HUES48 (cell line): ENCODE data around the gene ALX3.
A peak's percentile ranks its signal among the peaks of the same experiment; 100 is the strongest.

Source experiments
- H3K27ac ChIP-seq: one replicate; pipeline ENCODE4 v1.7.0; 2013; ENCODE audit warnings: low read depth, low read length, inconsistent platforms
- H3K27me3 ChIP-seq: 2 replicates; pipeline ENCODE4 v1.6.1; 2013; ENCODE audit warnings: mild to moderate bottlenecking, low read length; ENCODE audit not compliant: control insufficient read depth, insufficient read depth
- H3K36me3 ChIP-seq: 2 replicates; pipeline ENCODE4 v1.6.1; 2013; ENCODE audit warnings: low read length; ENCODE audit not compliant: control insufficient read depth, insufficient read depth
- H3K4me1 ChIP-seq: 2 replicates; pipeline ENCODE4 v1.6.1; 2013; ENCODE audit warnings: mild to moderate bottlenecking, low read length; ENCODE audit not compliant: control insufficient read depth, insufficient read depth
- H3K4me3 ChIP-seq: 2 replicates; pipeline ENCODE4 v1.5.1; 2013; ENCODE audit warnings: mild to moderate bottlenecking, low read depth, low read length
- H3K9ac ChIP-seq: 2 replicates; pipeline ENCODE4 v1.6.1; 2013; ENCODE audit warnings: mild to moderate bottlenecking, low read depth, low read length, moderate library complexity
- H3K9me3 ChIP-seq: 2 replicates; pipeline ENCODE4 v1.6.1; 2013; ENCODE audit warnings: low read length; ENCODE audit not compliant: control insufficient read depth, insufficient read depth

Gene ALX3

GRCh38 chr1:110070671-110071242, at the start of gene ALX3:
ALX3 (minus strand) TSS chr1:110070672; CDS start chr1:110070612, 60 bp downstream.
- no peaks in the 10 kb centered on the region for H3K9me3 ChIP-seq
- H3K36me3 ChIP-seq, result no peaks in the 10 kb centered on the region
- peaks cover 98% of the 10 kb centered on the region for H3K27me3 ChIP-seq
- no peak within 1 kb of the TSS for H3K9ac ChIP-seq
- H3K27ac ChIP-seq, result no peak within 1 kb of the TSS
- peak within 1 kb of the TSS; percentile 53 for H3K4me3 ChIP-seq
- H3K4me1 ChIP-seq, result peaks cover 10% of the 10 kb centered on the region

DNA sequence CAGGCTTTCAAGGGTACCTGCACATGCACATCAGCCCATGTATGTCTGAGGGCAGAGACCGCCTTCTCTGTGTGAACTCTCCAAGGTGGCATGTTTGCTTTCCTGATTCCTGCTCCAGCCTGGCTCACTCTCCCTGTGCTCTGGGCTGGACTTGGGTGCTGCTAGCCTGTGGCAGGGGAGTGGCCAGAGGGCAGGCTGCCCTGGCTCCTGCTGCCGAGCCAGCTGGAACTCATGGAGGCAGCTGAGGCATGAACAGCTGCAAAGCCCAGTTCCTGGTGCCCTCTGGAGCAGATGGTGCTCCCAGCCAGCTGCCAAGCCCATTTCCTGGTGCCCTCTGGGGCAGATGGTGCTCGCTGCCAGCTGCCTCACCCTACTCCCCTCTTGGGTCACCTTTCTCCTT, 49.4 kb upstream of the ALX3 start:
- Histone ChIP-seq H3K9ac (no peak overlapping the region), H3K9me3 (no peaks in the 10 kb centered on the region; the same call in 1 of the 2 replicates), H3K4me1 (no peaks in the 10 kb centered on the region), H3K4me3 (no peak overlapping the region), H3K27me3 (no peaks in the 10 kb centered on the region), H3K27ac (no peak overlapping the region), H3K36me3 (no peaks in the 10 kb centered on the region)

- H3K27ac ChIP-seq, result no peak overlapping the region
- H3K9me3 ChIP-seq, result no peaks in the 10 kb centered on the region; the same call in 1 of the 2 replicates
- no peak overlapping the region for H3K9ac ChIP-seq
Measured at GRCh38 chr1:110118636-110119396, 48.3 kb upstream of the ALX3 start.

GRCh38 chr1:110114784-110115183, 44.3 kb upstream of the ALX3 start:
- peaks cover 5% of the 10 kb centered on the region; the same call in 1 of the 2 replicates for H3K27me3 ChIP-seq

More at GRCh38 chr1:110118636-110119396, 48.3 kb upstream of the ALX3 start:
- no peak overlapping the region for H3K4me3 ChIP-seq
- H3K4me1 ChIP-seq, result no peaks in the 10 kb centered on the region
- H3K27me3 ChIP-seq, result peaks cover 2% of the 10 kb centered on the region; the same call in 1 of the 2 replicates
- H3K36me3 ChIP-seq, result no peaks in the 10 kb centered on the region

DNA sequence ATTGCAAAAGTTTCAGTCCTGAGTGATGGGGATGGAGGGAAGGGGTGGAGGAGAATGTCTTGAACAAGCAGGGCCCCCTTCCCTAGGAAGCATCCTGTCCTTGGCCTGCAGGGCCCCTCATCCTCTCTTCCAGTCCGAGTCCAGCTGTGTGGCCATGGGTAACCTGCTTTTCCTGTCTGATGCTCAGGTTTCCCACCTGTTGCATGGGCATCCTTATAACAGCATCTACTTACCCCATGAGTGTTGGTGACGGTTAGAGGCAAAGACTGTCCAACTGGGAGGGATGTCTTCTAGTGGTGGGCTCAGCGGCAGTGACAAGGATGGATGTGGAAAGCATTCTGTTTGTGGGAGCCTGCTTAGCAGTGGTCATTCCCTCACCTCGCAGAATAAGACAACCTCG, 43.7 kb upstream of the ALX3 start:
- Histone ChIP-seq H3K4me1 (no peaks in the 10 kb centered on the region), H3K9me3 (no peaks in the 10 kb centered on the region), H3K27me3 (peaks cover 5% of the 10 kb centered on the region; the same call in 1 of the 2 replicates), H3K4me3 (no peak overlapping the region), H3K36me3 (no peaks in the 10 kb centered on the region), H3K9ac (no peak overlapping the region), H3K27ac (no peak overlapping the region)

More at GRCh38 chr1:110114784-110115183, 44.3 kb upstream of the ALX3 start:
- no peak overlapping the region for H3K4me3 ChIP-seq
- no peak overlapping the region for H3K9ac ChIP-seq
- H3K36me3 ChIP-seq, result no peaks in the 10 kb centered on the region
- no peaks in the 10 kb centered on the region for H3K4me1 ChIP-seq
- H3K9me3 ChIP-seq, result no peaks in the 10 kb centered on the region
- no peak overlapping the region for H3K27ac ChIP-seq

DNA sequence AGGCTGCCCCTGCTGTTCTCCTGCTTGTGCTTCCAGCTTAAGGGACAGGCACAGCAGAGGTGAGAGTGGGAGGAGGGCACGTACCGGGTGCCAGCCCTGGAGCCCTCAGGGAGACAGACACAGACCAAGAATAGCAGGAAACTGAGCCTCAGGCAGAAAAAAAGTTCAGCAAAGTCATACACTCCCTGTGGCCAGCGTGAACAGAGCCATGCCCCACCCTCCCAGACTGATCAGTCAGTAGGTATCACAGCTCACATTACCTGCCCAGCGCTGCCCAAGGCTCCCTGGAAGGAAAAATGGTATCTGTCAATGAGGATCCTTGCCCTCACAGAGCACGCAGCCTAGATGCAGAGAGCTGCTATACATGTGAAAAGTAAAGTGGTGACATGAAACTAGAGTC, 43.1 kb upstream of the ALX3 start:
- Histone ChIP-seq H3K27me3 (peaks cover 5% of the 10 kb centered on the region; the same call in 1 of the 2 replicates), H3K9me3 (no peaks in the 10 kb centered on the region), H3K4me3 (no peak overlapping the region), H3K27ac (no peak overlapping the region), H3K4me1 (no peaks in the 10 kb centered on the region), H3K9ac (no peak overlapping the region), H3K36me3 (no peaks in the 10 kb centered on the region)

- no peak overlapping the region for H3K9ac ChIP-seq
- no peaks in the 10 kb centered on the region for H3K36me3 ChIP-seq
- no peak overlapping the region for H3K27ac ChIP-seq
- H3K27me3 ChIP-seq, result peaks cover 5% of the 10 kb centered on the region; the same call in 1 of the 2 replicates
- H3K9me3 ChIP-seq, result no peaks in the 10 kb centered on the region
- H3K4me1 ChIP-seq, result no peaks in the 10 kb centered on the region
- no peak overlapping the region for H3K4me3 ChIP-seq
Measured at GRCh38 chr1:110112656-110113055, 42.2 kb upstream of the ALX3 start.

DNA sequence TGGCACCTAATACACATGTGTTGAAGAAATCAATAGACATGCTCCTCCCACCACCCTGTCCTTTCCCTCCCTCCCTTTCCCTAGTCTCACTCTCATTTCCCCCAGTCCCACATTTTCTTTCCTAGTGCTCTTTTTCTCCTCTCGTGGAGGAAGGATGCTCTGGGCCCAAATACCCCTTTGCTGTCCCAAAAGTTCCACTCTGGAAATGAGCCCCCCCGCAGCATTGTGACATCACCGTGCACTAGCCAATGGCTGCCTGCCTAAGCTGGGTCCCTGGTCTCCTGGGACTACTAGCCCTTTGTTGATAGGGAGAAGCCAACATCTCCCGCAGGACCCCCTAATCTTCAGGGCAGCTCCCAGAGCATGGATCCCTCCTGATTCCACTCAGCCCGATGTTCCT, 41.7 kb upstream of the ALX3 start, which contains the start of gene UBL4B:
Gene UBL4B, plus strand, starts transcription at position 301 of the 400 bp plus-strand sequence. Its CDS starts 92 bp downstream, at position 393.
- H3K9me3 ChIP-seq, result no peaks in the 10 kb centered on the region
- no peak within 1 kb of the TSS for H3K27ac ChIP-seq
- H3K4me3 ChIP-seq, result no peak within 1 kb of the TSS
- no peaks in the 10 kb centered on the region for H3K36me3 ChIP-seq
- H3K27me3 ChIP-seq, result peaks cover 5% of the 10 kb centered on the region; the same call in 1 of the 2 replicates
- H3K9ac ChIP-seq, result no peak within 1 kb of the TSS
- H3K4me1 ChIP-seq, result no peaks in the 10 kb centered on the region

- no peak overlapping the region for H3K27ac ChIP-seq
- H3K36me3 ChIP-seq, result no peaks in the 10 kb centered on the region
- H3K9ac ChIP-seq, result no peak overlapping the region
- no peaks in the 10 kb centered on the region for H3K9me3 ChIP-seq
- no peaks in the 10 kb centered on the region for H3K4me1 ChIP-seq
- H3K27me3 ChIP-seq, result peaks cover 5% of the 10 kb centered on the region; the same call in 1 of the 2 replicates
- no peak overlapping the region for H3K4me3 ChIP-seq
Measured at GRCh38 chr1:110111081-110111480, 40.6 kb upstream of the ALX3 start.

- Histone ChIP-seq H3K4me1 (no peaks in the 10 kb centered on the region), H3K9ac (no peak overlapping the region), H3K36me3 (no peaks in the 10 kb centered on the region), H3K27ac (no peak overlapping the region), H3K9me3 (no peaks in the 10 kb centered on the region), H3K27me3 (0 out of 2 replicates have a peak, but pooled peaks cover under 1% of the 10 kb centered on the region), H3K4me3 (no peak overlapping the region)
Measured at GRCh38 chr1:110107867-110108469, 37.5 kb upstream of the ALX3 start.
